Measurements from ENCODE around the gene NTN1. TPM values are rescaled to one million over a fixed set of nuclear protein-coding genes. Genes with fewer than 3 reads are reported as not detected.
A peak's percentile ranks its signal among the peaks of the same experiment; 100 is the strongest.
"Not testable (repeated sequence)": the region's sequence is repeated elsewhere in the genome, so short reads cannot be mapped to it uniquely, and the experiment has no call there.

Gene NTN1
- total RNA-seq, 3 donors from 2014 or later = 2.2 to 3.7 (median 3.3) TPM

DNA sequence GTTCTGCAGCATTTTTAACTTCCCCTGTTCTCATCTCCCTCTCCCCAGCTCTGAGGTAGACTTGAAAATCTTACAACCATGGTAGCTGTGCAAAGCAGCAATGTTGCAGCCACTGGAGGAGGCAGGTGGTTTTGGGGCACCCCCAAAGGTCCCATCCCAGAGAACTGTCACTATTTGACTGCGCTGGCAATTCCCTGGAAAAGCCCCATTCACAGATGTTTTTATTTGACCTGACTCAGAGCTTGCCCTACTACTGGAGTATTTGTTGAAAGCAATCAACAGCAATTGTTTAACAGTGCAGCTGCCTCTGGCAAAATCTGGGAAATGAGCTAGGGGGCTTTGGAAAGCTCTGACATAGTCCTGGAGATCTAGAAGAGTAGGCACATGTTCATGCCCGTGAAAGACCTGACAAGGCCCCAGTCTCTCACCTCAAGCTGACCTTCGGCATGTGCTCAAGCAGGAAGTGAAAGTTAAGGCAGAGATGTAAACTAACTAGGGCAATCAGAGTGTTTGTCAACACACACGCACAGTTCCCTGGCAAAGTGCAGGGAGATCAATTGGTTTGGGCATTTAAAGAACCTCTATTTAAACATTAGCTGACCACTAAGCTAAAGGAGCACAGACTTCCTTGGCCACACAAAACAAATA is 36.1 kb upstream of the NTN1 start:
- H3K4me3 ChIP-seq = no peak overlapping the region
- H3K27me3 ChIP-seq = peaks cover 0 to 3% of the 10 kb centered on the region in 2 donors
- no peaks in the 10 kb centered on the region for H3K4me1 ChIP-seq
- no peak overlapping the region for H3K27ac ChIP-seq
- intact Hi-C loops (cut with DNase I; ENCODE audit: low total_unique reads) = no loop called here
- TF ChIP-seq POLR2AphosphoS5 (IDR thresholded peaks at IDR 0.05) (no peak), POLR2A (IDR thresholded peaks at IDR 0.05) (no peak)
- TF ChIP-seq, protein P1, sequence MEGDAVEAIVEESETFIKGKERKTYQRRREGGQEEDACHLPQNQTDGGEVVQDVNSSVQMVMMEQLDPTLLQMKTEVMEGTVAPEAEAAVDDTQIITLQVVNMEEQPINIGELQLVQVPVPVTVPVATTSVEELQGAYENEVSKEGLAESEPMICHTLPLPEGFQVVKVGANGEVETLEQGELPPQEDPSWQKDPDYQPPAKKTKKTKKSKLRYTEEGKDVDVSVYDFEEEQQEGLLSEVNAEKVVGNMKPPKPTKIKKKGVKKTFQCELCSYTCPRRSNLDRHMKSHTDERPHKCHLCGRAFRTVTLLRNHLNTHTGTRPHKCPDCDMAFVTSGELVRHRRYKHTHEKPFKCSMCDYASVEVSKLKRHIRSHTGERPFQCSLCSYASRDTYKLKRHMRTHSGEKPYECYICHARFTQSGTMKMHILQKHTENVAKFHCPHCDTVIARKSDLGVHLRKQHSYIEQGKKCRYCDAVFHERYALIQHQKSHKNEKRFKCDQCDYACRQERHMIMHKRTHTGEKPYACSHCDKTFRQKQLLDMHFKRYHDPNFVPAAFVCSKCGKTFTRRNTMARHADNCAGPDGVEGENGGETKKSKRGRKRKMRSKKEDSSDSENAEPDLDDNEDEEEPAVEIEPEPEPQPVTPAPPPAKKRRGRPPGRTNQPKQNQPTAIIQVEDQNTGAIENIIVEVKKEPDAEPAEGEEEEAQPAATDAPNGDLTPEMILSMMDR (IDR thresholded peaks at IDR 0.05) = no peak
- H3K9me3 ChIP-seq = peaks cover 0 to 6% of the 10 kb centered on the region in 2 donors
- no peaks in the 10 kb centered on the region for H3K36me3 ChIP-seq
- DNase-seq (ENCODE audit: low spot score in 2 of 2) = no peak

DNA sequence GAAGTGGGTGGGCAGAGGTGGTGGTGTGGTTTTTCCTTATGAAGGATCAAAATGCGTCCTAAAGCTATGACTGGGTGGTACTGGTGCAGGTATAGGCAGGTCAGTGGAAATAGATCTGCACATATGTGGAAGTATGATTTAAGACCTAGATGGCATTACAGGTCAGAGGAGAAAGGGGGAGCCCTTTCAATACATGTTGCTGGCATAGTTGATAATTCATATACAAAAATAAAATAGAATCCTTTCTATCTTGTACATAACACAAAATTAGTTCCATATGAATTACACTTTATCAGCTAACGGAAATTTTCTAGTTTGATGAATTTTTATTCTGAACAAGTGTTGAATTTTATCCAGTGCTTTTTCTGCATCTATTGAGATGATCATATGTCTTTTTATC is 35.0 kb upstream of the NTN1 start:
- DNase-seq (ENCODE audit: low spot score in 2 of 2) = no peak
- intact Hi-C loops (cut with DNase I; ENCODE audit: low total_unique reads) = no loop called here
- TF ChIP-seq POLR2AphosphoS5 (IDR thresholded peaks at IDR 0.05) = no peak
- TF ChIP-seq, protein P1 (IDR thresholded peaks at IDR 0.05) = no peak
- no peak for TF ChIP-seq POLR2A (IDR thresholded peaks at IDR 0.05)
- H3K27me3 ChIP-seq = peaks cover 0 to 3% of the 10 kb centered on the region in 2 donors
- no peak overlapping the region for H3K27ac ChIP-seq
- no peak overlapping the region for H3K4me3 ChIP-seq
- H3K4me1 ChIP-seq = no peaks in the 10 kb centered on the region
- H3K9me3 ChIP-seq = peaks cover 0 to 6% of the 10 kb centered on the region in 2 donors
- no peaks in the 10 kb centered on the region for H3K36me3 ChIP-seq

DNA sequence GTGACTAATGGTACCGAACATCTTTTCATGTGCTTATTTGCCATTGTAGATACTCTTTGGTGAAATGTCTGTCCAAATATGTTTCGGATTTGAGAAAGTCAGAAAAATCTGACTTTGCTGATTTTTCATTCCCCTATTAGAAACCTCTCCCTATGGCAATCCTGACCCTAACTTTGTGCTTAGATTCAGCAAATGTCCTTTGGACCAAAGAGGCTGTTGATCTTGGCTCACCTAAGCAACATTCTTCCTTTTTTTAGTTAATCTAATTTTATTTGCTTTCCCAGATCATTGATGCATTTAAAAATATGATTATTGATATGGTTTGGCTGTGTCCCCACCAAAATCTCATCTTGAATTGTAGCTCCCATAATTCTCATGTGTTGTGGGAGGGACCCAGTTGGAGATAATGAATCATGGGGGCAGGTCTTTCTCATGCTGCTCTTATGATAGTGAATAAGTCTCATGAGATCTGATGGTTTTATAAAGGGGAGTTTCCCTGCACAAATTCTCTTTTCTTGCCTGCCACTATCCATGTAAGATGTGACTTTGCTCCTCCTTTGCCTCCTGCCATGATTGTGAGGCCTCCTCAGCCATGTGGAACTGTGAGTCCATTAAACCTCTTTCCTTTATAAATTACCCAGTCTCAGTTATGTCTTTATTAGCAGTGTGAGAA is 32.9 kb upstream of the NTN1 start:
- intact Hi-C loops (cut with DNase I; ENCODE audit: low total_unique reads); DNase-seq (ENCODE audit: low spot score in 2 of 2); H3K4me3 ChIP-seq; H3K4me1 ChIP-seq; H3K36me3 ChIP-seq; H3K9me3 ChIP-seq; H3K27me3 ChIP-seq; H3K27ac ChIP-seq: not testable (repeated sequence)

DNA sequence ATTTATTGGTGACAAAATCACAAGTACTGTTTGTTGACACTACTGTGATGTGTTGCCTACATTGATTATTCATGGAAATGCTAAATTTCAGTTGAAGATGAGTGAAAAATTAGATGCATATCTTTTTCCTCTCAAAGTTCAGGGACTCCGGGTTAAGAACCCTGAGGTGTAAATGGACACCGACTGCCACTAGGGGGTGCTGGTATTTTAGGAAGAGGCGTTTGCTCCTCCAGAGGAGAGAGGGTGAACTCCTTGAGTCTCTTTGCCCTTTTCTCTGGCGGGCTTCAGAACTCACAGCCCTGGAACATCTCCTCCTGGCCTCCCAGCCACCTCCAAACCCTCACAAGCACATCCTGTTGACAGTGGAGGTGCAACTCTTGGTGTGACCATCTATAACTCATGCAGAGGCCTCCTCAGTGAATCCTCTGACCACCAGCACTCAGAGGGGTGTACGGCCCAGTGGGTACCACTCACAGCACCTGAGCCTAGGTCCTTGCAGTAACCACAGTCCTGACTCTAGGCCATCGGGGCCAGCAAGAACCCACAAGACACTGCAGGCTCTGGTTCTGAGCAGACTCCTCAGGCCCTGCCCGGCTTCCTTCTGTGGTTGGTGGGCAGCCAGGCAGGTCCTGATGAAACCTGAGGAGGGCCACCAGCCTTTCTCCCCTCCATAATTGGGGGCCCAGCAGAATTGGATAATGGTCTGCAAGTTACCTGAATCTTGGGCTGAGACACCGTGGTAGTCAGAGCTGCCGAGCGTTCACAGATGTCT is 29.6 kb upstream of the NTN1 start:
- Histone ChIP-seq H3K36me3 (no peaks in the 10 kb centered on the region), H3K27me3 (peaks cover 0 to 3% of the 10 kb centered on the region in 2 donors), H3K9me3 (no peaks in the 10 kb centered on the region), H3K4me3 (no peak overlapping the region), H3K27ac (no peak overlapping the region), H3K4me1 (no peaks in the 10 kb centered on the region)
- intact Hi-C loops (cut with DNase I; ENCODE audit: low total_unique reads) = no loop called here
- no peak for TF ChIP-seq POLR2AphosphoS5 (IDR thresholded peaks at IDR 0.05)
- TF ChIP-seq, protein P1 (IDR thresholded peaks at IDR 0.05) = peak; percentile 47 to 72 (median 71)
- peak; percentile 29 to 70 for DNase-seq (ENCODE audit: low spot score in 2 of 2)

DNA sequence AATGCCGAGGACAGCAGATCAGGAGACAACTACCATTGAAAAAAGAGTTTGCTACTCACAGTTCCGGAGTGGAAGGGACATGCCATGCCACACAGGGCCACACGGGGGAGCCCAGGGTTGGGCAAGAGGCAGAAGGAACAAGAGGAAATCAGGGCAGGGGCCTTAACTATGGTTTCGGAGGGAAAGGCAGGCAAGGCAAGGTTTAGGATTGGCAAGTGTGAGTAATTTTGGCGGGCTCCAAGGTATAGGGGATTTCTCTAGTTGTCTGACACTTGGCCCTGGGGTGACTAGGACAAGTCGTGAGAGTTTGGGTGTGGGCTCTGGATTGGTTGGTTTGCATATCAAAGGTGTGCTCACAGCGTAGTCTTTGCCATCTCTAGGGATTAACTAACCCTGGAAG is 27.0 kb upstream of the NTN1 start:
- Histone ChIP-seq H3K27ac (no peak overlapping the region), H3K9me3 (no peaks in the 10 kb centered on the region), H3K36me3 (no peaks in the 10 kb centered on the region), H3K4me1 (no peaks in the 10 kb centered on the region), H3K4me3 (no peak overlapping the region), H3K27me3 (peaks cover 0 to 3% of the 10 kb centered on the region in 2 donors)
- TF ChIP-seq POLR2AphosphoS5 (IDR thresholded peaks at IDR 0.05) = no peak
- TF ChIP-seq, protein P1 (IDR thresholded peaks at IDR 0.05) = peak; percentile 25 to 72 (median 42)
- intact Hi-C loops (cut with DNase I; ENCODE audit: low total_unique reads) = no loop called here
- DNase-seq (ENCODE audit: low spot score in 2 of 2) = peak in 1 of 2 donors; percentile 35

Data from breast epithelium (tissue), 4 donors.